Activated CD8-positive, alpha-beta memory T cell treated with anti-CD3 and anti-CD28 coated beads, Interleukin-2, amount 10 ng/mL, durations not matched to agents 7 days and 5 days (primary cell): ENCODE results near the gene PLCD4. TPM values are rescaled to one million over a fixed set of nuclear protein-coding genes. Genes with fewer than 3 reads are reported as not detected.

ENCODE experiments used
- total RNA-seq, 2 experiments: library from RNA; stranded (reverse); gene quantifications; one replicate each; pipeline ENCODE4 v1.2.3, GENCODE V29; 2021

Gene PLCD4
- total RNA-seq, 2 experiments from 2014 or later, result 0.30 to 0.53 TPM

Other genes starting within 250 kb of the PLCD4 start
- under 1 TPM; 0.18 to 0.35 TPM for gene SLC11A1, start 225.6 kb upstream of the PLCD4 start, total RNA-seq
- 100 to 1,000 TPM; 149 to 152 TPM for gene CTDSP1, start 208.0 kb upstream of the PLCD4 start, total RNA-seq
- gene VIL1, start 188.8 kb upstream of the PLCD4 start, total RNA-seq, result under 1 TPM in 1 of 2 experiments, not detected in 1; 0.73 TPM
- gene USP37, start 39.5 kb upstream of the PLCD4 start, total RNA-seq, result 10 to 100 TPM; 33.7 to 37.6 TPM
- gene CNOT9, start 39.1 kb upstream of the PLCD4 start, total RNA-seq, result 100 to 1,000 TPM in 1 of 2 experiments, 10 to 100 TPM in 1; 82.5 to 111 TPM
- gene ZNF142, start 51.7 kb downstream of the PLCD4 start, total RNA-seq, result 10 to 100 TPM; 54.2 to 55.4 TPM
- gene BCS1L, start 51.8 kb downstream of the PLCD4 start, total RNA-seq, result 10 to 100 TPM; 55.2 to 67.6 TPM
- gene RNF25, start 64.1 kb downstream of the PLCD4 start, total RNA-seq, result 10 to 100 TPM; 22.0 to 25.7 TPM
- gene STK36, start 64.2 kb downstream of the PLCD4 start, total RNA-seq, result 10 to 100 TPM; 16.8 to 22.4 TPM
- gene TTLL4, start 102.9 kb downstream of the PLCD4 start, total RNA-seq, result 10 to 100 TPM; 39.6 to 40.4 TPM
- not detected for gene CYP27A1, start 174.2 kb downstream of the PLCD4 start, total RNA-seq
- not detected for gene PRKAG3, start 223.9 kb downstream of the PLCD4 start, total RNA-seq